Fibroblast of skin of abdomen (primary cell): Measurements from ENCODE around the gene CES2.
"Not testable (repeated sequence)": the region's sequence is repeated elsewhere in the genome, so short reads cannot be mapped to it uniquely, and the experiment has no call there.

Experiments used
- DNase-seq: peaks from one replicate; pipeline ENCODE4 v3.0.0-alpha.2; 2013

The CES2 gene

GRCh38 chr16:66936889-66937554 lies 1.7 kb downstream of the CES2 start:
- DNase-seq = no peak

GRCh38 chr16:66937725-66938337 lies 2.5 kb downstream of the CES2 start:
- no peak for DNase-seq

GRCh38 chr16:66939366-66939765 lies 4.0 kb downstream of the CES2 start:
- no peak for DNase-seq

- no peak for DNase-seq
Observed at GRCh38 chr16:66940236-66940635, 4.9 kb downstream of the CES2 start.

- DNase-seq = no peak
Observed at GRCh38 chr16:66942981-66943380, 7.7 kb downstream of the CES2 start.

- DNase-seq = no peak
Observed at GRCh38 chr16:66943426-66944053, 8.2 kb downstream of the CES2 start.

GRCh38 chr16:66944054-66944441 lies 8.7 kb downstream of the CES2 start:
- DNase-seq = no peak

- not testable (repeated sequence) for DNase-seq
Observed at GRCh38 chr16:66944971-66945370, 9.7 kb downstream of the CES2 start.

GRCh38 chr16:66945939-66946338 lies 10.6 kb downstream of the CES2 start:
- no peak for DNase-seq

- no peak for DNase-seq
Observed at GRCh38 chr16:66946541-66946940, 11.2 kb downstream of the CES2 start.

- no peak for DNase-seq
Observed at GRCh38 chr16:66946974-66947301, 11.6 kb downstream of the CES2 start.

GRCh38 chr16:66947302-66948065 lies 12.2 kb downstream of the CES2 start:
- DNase-seq = peak; percentile 74

- DNase-seq = no peak
Observed at GRCh38 chr16:66948134-66948836, 13.0 kb downstream of the CES2 start.

GRCh38 chr16:66948837-66949225 lies 13.5 kb downstream of the CES2 start:
- DNase-seq = no peak

GRCh38 chr16:66949472-66949871 lies 14.2 kb downstream of the CES2 start:
- DNase-seq = no peak

GRCh38 chr16:66950437-66950836 lies 15.1 kb downstream of the CES2 start:
- DNase-seq = no peak

GRCh38 chr16:66950971-66951790 lies 15.9 kb downstream of the CES2 start:
- no peak for DNase-seq

GRCh38 chr16:66952430-66953110 lies 17.3 kb downstream of the CES2 start:
- no peak for DNase-seq

GRCh38 chr16:66953462-66954096 lies 18.3 kb downstream of the CES2 start:
- no peak for DNase-seq

- DNase-seq = peak; percentile 62
Observed at GRCh38 chr16:66954097-66954659, 18.9 kb downstream of the CES2 start.
